ENCODE measurements around the gene TMEM126A. TPM values are rescaled to one million over a fixed set of nuclear protein-coding genes. Genes with fewer than 3 reads are reported as not detected.
A peak's percentile ranks its signal among the peaks of the same experiment; 100 is the strongest.

TMEM126A gene
- total RNA-seq, 1 experiment from 2014 or later, result 50.9 TPM

DNA sequence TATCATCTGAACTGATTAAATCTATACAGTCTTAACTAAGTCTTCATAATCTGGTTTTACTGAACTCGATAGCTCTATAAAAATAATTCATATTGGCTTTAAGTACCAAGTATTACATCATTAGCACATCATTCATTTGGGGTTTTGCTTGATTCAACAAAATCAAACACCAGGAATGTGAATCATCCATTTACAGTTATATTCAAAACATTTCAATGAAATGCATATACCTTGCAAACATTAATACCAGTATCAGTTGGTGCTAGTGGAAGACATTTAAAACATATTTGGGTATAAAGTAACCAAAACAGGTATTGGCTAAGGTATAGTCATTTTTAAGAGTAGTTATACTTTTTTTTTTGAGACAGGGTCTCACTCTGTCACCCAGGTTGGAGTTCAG, 50.4 kb downstream of the TMEM126A start:
- in situ Hi-C loops (cut with HindIII; ENCODE audit: low pct_unique_long_range_greater_than_20kb, low sequenced_read_pairs), result no loop called here
- BruUV-seq (replicated peaks), result no TSS peak
- Histone ChIP-seq H3K4me1 (ENCODE audit: control insufficient read depth, insufficient read depth, low read length) (peaks cover 6% of the 10 kb centered on the region), H3K27ac (ENCODE audit: low read length) (no peak overlapping the region), H3K9me3 (ENCODE audit: control insufficient read depth, insufficient read depth, low read depth, low read length) (no peaks in the 10 kb centered on the region), H3K4me3 (ENCODE audit: low read depth in 2 of 2, low read length in 2 of 2) (no peak overlapping the region), H3K27me3 (ENCODE audit: control insufficient read depth, insufficient read depth, low read length) (no peaks in the 10 kb centered on the region), H3K36me3 (ENCODE audit: control insufficient read depth, insufficient read depth, low read length) (peaks cover 24% of the 10 kb centered on the region)
- ATAC-seq (no peak), DNase-seq (ENCODE audit: low read depth, low spot score) (no peak)
- TF ChIP-seq POLR2AphosphoS5 (IDR thresholded peaks at IDR 0.05; ENCODE audit: low read depth, low read length), result no peak
- intact Hi-C loops (cut with micrococcal nuclease; ENCODE audit: unreplicated experiment), result no loop called here
- ChIA-PET POLR2A (interaction anchor here (0.7 kb wide), 1 partner anchor 406 kb away, joined by 4 read pairs; no protein-coding TSS in a partner anchor), CTCF (no interaction called here)

DNA sequence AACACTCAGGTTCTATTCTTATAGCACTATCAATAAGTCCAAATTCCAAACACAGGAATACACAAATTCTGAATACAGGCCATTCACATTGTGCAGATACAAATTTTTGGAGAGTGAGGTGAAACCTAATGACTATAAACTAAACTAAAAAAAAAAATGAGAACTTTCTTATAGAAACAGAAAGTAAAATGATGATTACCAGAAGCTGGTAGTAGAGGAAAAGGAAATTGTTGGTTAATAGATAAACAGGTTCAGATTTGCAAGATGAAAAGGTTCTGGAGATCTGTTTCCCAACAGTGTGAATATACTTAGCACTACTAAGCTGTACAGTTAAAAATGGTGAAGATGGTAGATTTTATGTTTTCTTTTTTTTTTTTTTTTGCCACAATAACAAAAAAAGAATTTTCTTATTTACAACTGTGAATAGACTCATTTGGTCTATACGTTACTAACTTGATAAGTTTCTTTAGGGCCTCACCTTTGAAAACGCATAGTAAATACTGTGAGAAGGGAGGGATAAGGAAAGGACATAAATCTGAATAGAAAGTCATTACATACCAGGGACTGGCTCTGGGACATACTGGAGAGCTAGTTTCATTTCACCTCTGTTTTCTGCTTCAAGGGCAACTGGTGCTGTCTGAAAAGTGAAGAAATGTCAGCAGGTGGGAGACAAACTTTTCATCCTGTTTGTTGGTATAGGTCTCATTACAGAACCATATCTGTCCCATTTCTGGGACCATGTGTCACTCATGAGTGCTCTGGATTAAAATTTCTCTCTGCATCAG, 52.4 kb downstream of the TMEM126A start:
- intact Hi-C loops (cut with micrococcal nuclease; ENCODE audit: unreplicated experiment), result loop anchor here (5.0 kb wide), 1 partner anchor 122 kb away; no protein-coding TSS in a partner anchor
- peaks cover 6% of the 10 kb centered on the region for H3K4me1 ChIP-seq (ENCODE audit: control insufficient read depth, insufficient read depth, low read length)
- H3K36me3 ChIP-seq (ENCODE audit: control insufficient read depth, insufficient read depth, low read length), result peaks cover 23% of the 10 kb centered on the region
- no peak overlapping the region for H3K4me3 ChIP-seq (ENCODE audit: low read depth in 2 of 2, low read length in 2 of 2)
- no TSS peak for BruUV-seq (replicated peaks)
- TF ChIP-seq POLR2AphosphoS5 (IDR thresholded peaks at IDR 0.05; ENCODE audit: low read depth, low read length) (no peak), TCF7L2 (IDR thresholded peaks at IDR 0.05; ENCODE audit: low read depth, low read length) (no peak), SIN3A (IDR thresholded peaks at IDR 0.05; ENCODE audit: borderline replicate concordance, insufficient read depth, low read depth, low read length) (no peak)
- TF ChIP-seq, protein P1, sequence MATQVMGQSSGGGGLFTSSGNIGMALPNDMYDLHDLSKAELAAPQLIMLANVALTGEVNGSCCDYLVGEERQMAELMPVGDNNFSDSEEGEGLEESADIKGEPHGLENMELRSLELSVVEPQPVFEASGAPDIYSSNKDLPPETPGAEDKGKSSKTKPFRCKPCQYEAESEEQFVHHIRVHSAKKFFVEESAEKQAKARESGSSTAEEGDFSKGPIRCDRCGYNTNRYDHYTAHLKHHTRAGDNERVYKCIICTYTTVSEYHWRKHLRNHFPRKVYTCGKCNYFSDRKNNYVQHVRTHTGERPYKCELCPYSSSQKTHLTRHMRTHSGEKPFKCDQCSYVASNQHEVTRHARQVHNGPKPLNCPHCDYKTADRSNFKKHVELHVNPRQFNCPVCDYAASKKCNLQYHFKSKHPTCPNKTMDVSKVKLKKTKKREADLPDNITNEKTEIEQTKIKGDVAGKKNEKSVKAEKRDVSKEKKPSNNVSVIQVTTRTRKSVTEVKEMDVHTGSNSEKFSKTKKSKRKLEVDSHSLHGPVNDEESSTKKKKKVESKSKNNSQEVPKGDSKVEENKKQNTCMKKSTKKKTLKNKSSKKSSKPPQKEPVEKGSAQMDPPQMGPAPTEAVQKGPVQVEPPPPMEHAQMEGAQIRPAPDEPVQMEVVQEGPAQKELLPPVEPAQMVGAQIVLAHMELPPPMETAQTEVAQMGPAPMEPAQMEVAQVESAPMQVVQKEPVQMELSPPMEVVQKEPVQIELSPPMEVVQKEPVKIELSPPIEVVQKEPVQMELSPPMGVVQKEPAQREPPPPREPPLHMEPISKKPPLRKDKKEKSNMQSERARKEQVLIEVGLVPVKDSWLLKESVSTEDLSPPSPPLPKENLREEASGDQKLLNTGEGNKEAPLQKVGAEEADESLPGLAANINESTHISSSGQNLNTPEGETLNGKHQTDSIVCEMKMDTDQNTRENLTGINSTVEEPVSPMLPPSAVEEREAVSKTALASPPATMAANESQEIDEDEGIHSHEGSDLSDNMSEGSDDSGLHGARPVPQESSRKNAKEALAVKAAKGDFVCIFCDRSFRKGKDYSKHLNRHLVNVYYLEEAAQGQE (IDR thresholded peaks at IDR 0.05; ENCODE audit: insufficient read depth in 1 of 2, low read depth in 2 of 2, low read length in 1 of 2), result no peak
- TF ChIP-seq, protein P2, sequence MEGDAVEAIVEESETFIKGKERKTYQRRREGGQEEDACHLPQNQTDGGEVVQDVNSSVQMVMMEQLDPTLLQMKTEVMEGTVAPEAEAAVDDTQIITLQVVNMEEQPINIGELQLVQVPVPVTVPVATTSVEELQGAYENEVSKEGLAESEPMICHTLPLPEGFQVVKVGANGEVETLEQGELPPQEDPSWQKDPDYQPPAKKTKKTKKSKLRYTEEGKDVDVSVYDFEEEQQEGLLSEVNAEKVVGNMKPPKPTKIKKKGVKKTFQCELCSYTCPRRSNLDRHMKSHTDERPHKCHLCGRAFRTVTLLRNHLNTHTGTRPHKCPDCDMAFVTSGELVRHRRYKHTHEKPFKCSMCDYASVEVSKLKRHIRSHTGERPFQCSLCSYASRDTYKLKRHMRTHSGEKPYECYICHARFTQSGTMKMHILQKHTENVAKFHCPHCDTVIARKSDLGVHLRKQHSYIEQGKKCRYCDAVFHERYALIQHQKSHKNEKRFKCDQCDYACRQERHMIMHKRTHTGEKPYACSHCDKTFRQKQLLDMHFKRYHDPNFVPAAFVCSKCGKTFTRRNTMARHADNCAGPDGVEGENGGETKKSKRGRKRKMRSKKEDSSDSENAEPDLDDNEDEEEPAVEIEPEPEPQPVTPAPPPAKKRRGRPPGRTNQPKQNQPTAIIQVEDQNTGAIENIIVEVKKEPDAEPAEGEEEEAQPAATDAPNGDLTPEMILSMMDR (IDR thresholded peaks at IDR 0.05), result no peak
- H3K9me3 ChIP-seq (ENCODE audit: control insufficient read depth, insufficient read depth, low read depth, low read length), result no peaks in the 10 kb centered on the region
- POLR2A ChIA-PET, result interaction anchor here (0.7 kb wide), 1 partner anchor 16 kb away, joined by 3 read pairs; no protein-coding TSS in a partner anchor
- no peaks in the 10 kb centered on the region for H3K27me3 ChIP-seq (ENCODE audit: control insufficient read depth, insufficient read depth, low read length)
- no peak for DNase-seq (ENCODE audit: low read depth, low spot score)
- no peak overlapping the region; the same call in 1 of the 2 replicates for H3K27ac ChIP-seq (ENCODE audit: low read length)
- ATAC-seq, result no peak
- CTCF ChIA-PET, result no interaction called here
- in situ Hi-C loops (cut with HindIII; ENCODE audit: low pct_unique_long_range_greater_than_20kb, low sequenced_read_pairs), result no loop called here

DNA sequence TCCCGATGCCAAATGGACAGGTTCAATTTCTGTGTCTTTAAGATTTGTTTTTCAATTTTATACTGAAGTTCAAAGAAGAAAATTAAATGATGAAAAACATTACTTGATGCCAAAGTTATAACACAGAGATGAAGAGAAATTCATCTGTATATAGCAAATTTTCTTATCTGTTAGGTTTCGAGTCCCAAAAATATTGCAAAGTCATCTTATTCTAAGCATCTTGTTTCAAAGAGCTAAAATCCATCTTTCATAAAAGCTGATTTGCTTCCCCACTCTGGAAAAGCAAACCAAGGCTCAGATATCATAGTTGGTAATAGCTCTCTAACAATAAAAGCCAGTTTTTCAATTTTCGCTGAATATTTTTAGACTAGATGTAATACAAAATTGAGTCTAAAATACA, 57.2 kb downstream of the TMEM126A start:
- DNase-seq (ENCODE audit: low read depth, low spot score) (no peak), ATAC-seq (no peak)
- Histone ChIP-seq H3K9me3 (ENCODE audit: control insufficient read depth, insufficient read depth, low read depth, low read length) (no peaks in the 10 kb centered on the region), H3K4me1 (ENCODE audit: control insufficient read depth, insufficient read depth, low read length) (peaks cover 11% of the 10 kb centered on the region; the same call in 1 of the 2 replicates), H3K4me3 (ENCODE audit: low read depth in 2 of 2, low read length in 2 of 2) (no peak overlapping the region), H3K27me3 (ENCODE audit: control insufficient read depth, insufficient read depth, low read length) (no peaks in the 10 kb centered on the region), H3K27ac (ENCODE audit: low read length) (0 out of 2 replicates have a peak overlapping the region, but pooled peaks have one; percentile 6), H3K36me3 (ENCODE audit: control insufficient read depth, insufficient read depth, low read length) (peaks cover 10% of the 10 kb centered on the region; the same call in 1 of the 2 replicates)
- in situ Hi-C loops (cut with HindIII; ENCODE audit: low pct_unique_long_range_greater_than_20kb, low sequenced_read_pairs) (no loop called here), intact Hi-C loops (cut with micrococcal nuclease; ENCODE audit: unreplicated experiment) (loop anchor here (5.0 kb wide), 1 partner anchor 117 kb away; no protein-coding TSS in a partner anchor)
- ChIA-PET POLR2A (interaction anchor here (0.5 kb wide), 1 partner anchor 157 kb away, joined by 8 read pairs; no protein-coding TSS in a partner anchor), CTCF (no interaction called here)
- no TSS peak for BruUV-seq (replicated peaks)
- TF ChIP-seq POLR2AphosphoS5 (IDR thresholded peaks at IDR 0.05; ENCODE audit: low read depth, low read length) (no peak), TCF7L2 (IDR thresholded peaks at IDR 0.05; ENCODE audit: low read depth, low read length) (no peak), SIN3A (IDR thresholded peaks at IDR 0.05; ENCODE audit: borderline replicate concordance, insufficient read depth, low read depth, low read length) (no peak)
- TF ChIP-seq, protein P1 (IDR thresholded peaks at IDR 0.05; ENCODE audit: insufficient read depth in 1 of 2, low read depth in 2 of 2, low read length in 1 of 2), result no peak
- TF ChIP-seq, protein P2 (IDR thresholded peaks at IDR 0.05), result no peak

All from Panc1 (cell line).